GM18519 (cell line): Measurements from ENCODE around the gene PPCS.
"Not testable (repeated sequence)": the region's sequence is repeated elsewhere in the genome, so short reads cannot be mapped to it uniquely, and the experiment has no call there.

Source experiments
- ATAC-seq: cut with Tn5 transposase; IDR thresholded peaks from one replicate; pipeline ENCODE4 v1.9.1; 2021; ENCODE audit warnings: mild to moderate bottlenecking, moderate library complexity; ENCODE audit not compliant: unreplicated experiment, low FRiP score

PPCS gene

GRCh38 chr1:42449256-42449655 lies 7.1 kb upstream of the PPCS start:
- ATAC-seq = no peak

GRCh38 chr1:42450061-42450460 lies 6.3 kb upstream of the PPCS start:
- ATAC-seq = no peak

- no peak for ATAC-seq
Observed at GRCh38 chr1:42453386-42453785, 3.0 kb upstream of the PPCS start.

- ATAC-seq = no peak
Observed at GRCh38 chr1:42454403-42454802, 1.9 kb upstream of the PPCS start.

- ATAC-seq = peak; percentile 23
Observed at GRCh38 chr1:42456754-42457089, 379 bp downstream of the PPCS start.

- ATAC-seq = no peak
Observed at GRCh38 chr1:42461196-42461595, 4.9 kb downstream of the PPCS start.

- peak; percentile 94 for ATAC-seq
Observed at GRCh38 chr1:42462828-42463763, 6.8 kb downstream of the PPCS start, which contains the start of gene CCDC30. TSS of gene CCDC30 (plus strand) at chr1:42463286. CDS start at chr1:42480552, 17,266 bp downstream.

- ATAC-seq = no peak
Observed at GRCh38 chr1:42463921-42464320, 7.6 kb downstream of the PPCS start.

- no peak for ATAC-seq
Observed at GRCh38 chr1:42466030-42466429, 9.7 kb downstream of the PPCS start.

GRCh38 chr1:42469727-42470126 lies 13.4 kb downstream of the PPCS start:
- ATAC-seq = no peak

GRCh38 chr1:42476605-42477004 lies 20.3 kb downstream of the PPCS start:
- no peak for ATAC-seq

- ATAC-seq = not testable (repeated sequence)
Observed at GRCh38 chr1:42477354-42477753, 21.0 kb downstream of the PPCS start.

- no peak for ATAC-seq
Observed at GRCh38 chr1:42477775-42478174, 21.4 kb downstream of the PPCS start.

- ATAC-seq = no peak
Observed at GRCh38 chr1:42479621-42480020, 23.3 kb downstream of the PPCS start.

GRCh38 chr1:42480921-42481320 lies 24.6 kb downstream of the PPCS start:
- no peak for ATAC-seq

GRCh38 chr1:42482635-42483153 lies 26.4 kb downstream of the PPCS start:
- ATAC-seq = no peak

GRCh38 chr1:42484382-42484781 lies 28.0 kb downstream of the PPCS start:
- ATAC-seq = no peak

- ATAC-seq = no peak
Observed at GRCh38 chr1:42490237-42490636, 33.9 kb downstream of the PPCS start.

- not testable (repeated sequence) for ATAC-seq
Observed at GRCh38 chr1:42502031-42502430, 45.7 kb downstream of the PPCS start.

GRCh38 chr1:42504535-42505128 lies 48.3 kb downstream of the PPCS start:
- ATAC-seq = no peak

- no peak for ATAC-seq
Observed at GRCh38 chr1:42506576-42506975, 50.2 kb downstream of the PPCS start.
